GM18868 (cell line): Measurements from ENCODE around the gene AVPI1.
A peak's percentile ranks its signal among the peaks of the same experiment; 100 is the strongest.

ENCODE experiments used
- ATAC-seq: cut with Tn5 transposase; IDR thresholded peaks from one replicate; pipeline ENCODE4 v1.9.1; 2021; ENCODE audit warnings: mild to moderate bottlenecking, moderate library complexity; ENCODE audit not compliant: unreplicated experiment

Gene AVPI1, protein sequence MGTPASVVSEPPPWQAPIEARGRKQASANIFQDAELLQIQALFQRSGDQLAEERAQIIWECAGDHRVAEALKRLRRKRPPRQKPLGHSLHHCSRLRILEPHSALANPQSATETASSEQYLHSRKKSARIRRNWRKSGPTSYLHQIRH

DNA sequence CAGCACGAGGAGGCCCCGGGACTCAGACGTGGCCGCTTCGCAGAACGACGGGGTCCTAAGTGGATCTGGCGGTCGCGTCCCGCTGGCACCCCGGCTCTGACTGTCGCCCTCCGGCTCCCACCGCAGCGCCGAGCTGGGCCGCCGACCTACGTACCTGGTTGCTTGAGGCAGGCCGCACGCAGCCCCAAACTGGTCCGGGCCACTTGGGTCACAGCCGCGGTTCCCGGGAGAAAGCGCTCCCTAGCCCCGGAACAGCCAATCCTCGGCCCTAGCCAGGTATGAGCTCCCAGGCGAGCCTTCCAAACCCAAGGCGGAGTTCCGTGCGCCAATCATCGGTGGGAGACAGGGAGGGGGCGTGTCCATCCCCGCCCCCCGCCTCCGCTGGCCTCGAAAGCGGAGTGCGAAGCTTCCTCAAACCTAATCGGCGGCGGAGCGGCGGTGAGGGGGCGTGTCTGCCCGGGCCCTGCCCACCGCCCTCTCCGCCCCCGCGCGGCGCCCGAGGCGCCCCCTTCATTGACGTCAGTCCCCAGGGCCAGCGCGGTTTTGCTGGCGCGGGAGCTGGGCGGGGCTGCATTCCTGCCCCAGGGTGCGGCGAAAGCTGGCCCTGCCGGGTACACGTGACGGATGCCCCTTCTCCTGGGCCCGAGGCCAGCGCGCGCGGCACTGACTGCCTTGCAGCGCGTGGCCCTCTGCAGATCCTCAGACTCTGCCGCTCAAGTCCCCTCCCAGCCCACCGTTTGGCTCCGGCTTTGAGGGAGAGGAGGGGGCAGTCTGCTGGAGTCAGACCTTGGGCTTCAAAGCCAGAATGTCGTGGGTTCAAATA, at the start of gene AVPI1:
Gene AVPI1 (minus strand): TSS at position 280 of the 823 bp plus-strand sequence. CDS start 7,336 bp downstream, outside the sequence.
- ATAC-seq, result peak; percentile 86

DNA sequence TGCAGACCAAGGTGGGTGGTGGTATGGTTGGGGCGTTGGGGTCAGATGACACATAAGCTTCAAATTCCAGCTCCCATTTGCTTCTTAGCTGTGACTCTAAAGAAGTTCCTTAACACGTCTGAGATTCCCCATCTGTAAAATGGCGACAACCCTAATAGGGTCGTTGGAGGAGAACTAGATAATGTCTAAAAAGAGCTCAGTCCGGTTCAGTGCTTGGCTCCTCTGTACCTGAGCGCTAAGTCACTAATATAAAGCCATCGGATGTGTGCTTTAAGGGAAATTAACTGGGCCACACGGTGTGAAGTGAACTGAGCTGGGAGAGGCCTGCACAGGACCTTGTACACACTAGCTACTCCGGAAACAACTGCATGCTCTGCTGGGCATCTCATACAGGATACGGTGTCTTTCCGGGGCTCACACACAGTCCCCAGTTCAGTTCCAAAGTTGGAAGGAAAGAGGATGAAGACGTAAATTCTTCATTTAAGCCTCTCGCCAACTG, 49.4 kb upstream of the AVPI1 start:
- peak; percentile 66 for ATAC-seq

DNA sequence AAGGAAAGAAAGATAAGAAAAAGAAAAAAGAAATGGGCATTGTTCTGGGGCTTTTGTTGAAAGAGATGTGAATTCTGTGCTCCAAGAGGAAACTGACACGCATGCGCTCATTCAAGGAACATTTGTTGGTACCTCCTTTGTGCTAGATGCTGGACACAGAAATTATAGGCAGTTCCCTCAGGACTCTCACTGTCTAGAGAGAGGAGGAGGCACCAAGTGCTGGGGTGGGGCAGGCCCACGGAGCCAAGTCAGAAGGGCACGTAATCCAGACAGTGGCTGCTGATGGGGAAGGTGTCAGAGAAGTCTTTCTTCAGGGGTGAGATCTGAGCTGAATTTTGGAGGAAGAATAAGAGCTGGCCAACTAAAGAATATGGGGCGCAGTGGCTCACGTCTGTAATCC, 47.0 kb upstream of the AVPI1 start:
- no peak for ATAC-seq

DNA sequence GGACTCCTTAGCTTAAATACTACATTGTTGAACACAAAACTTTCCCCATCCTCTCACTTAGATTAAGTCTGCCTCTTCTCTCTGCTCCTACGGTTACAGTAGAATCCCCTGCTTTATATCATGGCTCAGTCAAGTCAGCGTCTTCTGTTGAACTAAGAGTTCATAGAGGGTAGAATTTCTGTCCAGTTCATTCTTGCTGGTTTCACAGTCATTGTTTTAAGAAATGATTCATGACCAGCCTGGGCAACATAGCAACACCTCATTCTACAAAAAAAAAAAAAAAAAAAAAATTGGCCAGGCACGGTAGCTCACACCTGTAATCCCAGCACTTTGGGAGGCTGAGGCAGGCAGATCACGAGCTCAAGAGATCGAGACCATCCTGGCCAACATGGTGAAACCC, 46.2 kb upstream of the AVPI1 start:
- ATAC-seq, result no peak

DNA sequence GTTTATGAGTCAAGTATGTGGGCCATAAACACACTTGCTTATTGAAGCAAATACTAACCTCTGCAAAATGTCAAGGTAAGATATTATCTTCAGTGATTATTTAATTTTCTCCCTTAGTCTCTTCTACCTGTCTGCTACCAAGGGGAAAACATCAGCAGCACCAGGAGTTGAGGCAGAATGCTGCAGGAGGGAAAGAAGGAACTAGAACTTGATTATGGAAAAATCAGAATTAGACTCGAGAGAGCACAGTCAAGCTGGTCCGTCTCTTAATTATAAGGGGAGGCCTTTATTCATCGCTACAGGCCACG, 45.0 kb upstream of the AVPI1 start:
- no peak for ATAC-seq

DNA sequence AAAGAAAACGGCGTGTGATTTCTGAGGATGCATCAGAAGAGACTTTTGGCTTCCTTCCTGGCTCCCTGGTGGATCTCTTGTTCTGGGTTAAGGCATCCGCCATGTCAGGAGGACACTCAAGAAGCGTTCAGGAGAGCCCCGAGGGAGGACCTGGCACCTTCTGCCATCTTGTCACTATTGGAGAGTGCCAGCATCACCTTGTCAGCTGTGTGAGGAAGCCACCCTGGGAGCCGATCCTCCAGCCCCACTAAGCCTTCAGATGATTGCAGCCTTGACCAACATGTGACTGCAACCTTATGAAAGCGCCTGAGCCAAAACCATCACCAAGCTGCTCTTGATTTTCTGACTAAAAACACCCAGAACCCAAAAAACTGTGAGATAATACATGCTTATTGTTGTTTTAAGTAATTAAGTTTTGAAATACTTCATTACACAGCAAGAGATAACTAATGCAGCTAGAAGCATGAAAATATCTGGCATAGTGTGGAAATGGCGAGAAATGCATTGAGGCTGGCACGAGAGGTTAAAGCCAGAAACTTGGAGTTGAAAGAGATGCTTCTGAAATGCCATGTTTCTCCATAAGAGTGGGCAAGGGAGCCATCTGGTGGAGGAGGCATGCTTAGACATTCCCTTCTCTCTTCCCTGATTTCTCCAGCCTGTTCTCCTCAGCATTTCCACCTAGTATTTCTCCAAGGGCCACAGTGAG, 44.5 kb upstream of the AVPI1 start:
- no peak for ATAC-seq

DNA sequence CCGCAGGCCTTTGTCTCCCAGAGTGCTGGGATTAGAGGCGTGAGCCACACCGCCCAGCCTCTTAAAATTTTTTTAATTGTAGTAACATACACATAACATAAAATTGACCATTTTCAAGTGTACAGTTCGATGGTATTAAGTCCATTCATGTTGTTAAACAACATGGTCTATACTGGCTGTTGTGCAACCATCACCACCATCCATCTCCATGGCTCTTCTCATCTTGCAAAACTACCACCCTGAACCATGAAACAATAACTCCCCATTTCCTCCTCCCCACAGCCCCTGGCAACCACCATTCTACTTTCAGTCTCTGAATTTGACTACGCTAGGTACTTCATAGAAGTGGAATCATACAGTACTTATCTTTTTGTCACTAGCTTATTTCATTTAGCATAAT, 42.0 kb upstream of the AVPI1 start:
- no peak for ATAC-seq

DNA sequence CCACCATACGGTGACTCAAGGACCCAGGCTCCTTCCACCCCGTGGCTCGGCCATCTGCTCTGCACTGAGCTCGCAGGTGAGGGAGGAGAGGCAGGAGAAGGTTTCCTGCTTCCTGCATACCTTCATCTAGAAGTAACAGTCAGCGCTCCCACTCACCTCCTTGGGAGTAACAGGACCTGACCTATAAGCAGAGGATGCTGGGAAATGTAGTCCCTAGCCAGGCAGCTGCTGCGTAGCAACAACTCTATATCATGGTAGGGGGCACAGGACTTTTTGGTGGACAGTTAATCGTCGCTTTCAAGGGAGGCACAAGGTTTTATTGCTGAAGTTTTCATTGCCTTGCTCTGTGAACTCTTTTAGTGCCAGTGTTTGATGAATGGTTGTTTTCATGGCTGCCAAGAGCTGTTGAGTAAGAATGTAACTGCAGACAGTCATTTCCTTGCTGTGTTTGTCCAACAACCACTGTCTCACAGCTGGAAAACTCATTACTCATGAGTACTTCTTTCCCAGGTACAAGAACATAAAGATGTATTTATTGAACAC, 39.7 kb upstream of the AVPI1 start:
- no peak for ATAC-seq

DNA sequence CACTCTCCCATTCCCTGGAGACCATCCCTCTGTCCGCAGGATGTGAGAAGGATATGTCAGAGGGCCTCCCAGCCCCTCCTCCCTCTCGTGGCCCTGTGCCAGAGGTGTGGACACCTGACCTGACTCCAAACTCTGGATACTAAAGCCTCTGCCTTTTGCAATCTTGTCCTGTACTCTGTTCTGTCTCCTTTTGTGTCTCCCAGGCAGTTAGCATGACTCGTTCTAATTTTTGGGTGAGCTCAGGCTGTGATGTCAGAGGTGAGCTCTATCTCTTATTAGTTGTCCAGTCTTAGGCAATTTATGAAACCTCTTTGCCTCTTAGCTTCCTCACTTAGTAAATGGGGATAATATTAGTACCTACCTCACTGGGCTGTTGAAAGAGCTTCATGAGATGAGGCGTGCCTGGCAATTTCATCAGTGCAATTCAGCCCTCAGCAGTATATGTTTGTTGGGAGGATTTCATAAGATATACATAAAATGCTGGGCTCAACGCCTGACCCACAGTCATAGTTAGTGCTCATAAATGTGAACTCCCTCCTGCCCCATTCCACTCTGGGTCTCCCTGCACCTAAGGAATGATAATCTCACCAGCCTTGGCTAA, 37.4 kb upstream of the AVPI1 start:
- ATAC-seq, result no peak

DNA sequence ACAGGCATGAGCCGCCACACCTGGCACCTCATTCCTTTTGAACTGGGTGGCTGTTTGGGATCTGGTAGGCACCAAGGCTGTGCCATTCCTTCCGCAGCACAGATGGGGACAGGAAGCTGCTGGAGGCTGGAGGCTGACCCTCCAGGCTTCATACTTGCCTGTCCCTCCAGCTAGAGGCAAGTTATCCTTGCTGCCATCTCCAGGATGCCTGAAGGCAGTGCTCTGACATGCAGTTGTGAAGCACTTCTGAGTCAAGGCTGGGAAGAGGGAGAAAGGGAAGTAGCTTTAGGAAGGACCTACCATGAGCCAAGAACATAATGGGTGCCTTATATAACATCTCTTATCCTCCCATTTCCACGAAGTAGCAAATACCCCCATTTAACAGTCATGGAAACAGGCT, 36.0 kb upstream of the AVPI1 start:
- ATAC-seq, result no peak

DNA sequence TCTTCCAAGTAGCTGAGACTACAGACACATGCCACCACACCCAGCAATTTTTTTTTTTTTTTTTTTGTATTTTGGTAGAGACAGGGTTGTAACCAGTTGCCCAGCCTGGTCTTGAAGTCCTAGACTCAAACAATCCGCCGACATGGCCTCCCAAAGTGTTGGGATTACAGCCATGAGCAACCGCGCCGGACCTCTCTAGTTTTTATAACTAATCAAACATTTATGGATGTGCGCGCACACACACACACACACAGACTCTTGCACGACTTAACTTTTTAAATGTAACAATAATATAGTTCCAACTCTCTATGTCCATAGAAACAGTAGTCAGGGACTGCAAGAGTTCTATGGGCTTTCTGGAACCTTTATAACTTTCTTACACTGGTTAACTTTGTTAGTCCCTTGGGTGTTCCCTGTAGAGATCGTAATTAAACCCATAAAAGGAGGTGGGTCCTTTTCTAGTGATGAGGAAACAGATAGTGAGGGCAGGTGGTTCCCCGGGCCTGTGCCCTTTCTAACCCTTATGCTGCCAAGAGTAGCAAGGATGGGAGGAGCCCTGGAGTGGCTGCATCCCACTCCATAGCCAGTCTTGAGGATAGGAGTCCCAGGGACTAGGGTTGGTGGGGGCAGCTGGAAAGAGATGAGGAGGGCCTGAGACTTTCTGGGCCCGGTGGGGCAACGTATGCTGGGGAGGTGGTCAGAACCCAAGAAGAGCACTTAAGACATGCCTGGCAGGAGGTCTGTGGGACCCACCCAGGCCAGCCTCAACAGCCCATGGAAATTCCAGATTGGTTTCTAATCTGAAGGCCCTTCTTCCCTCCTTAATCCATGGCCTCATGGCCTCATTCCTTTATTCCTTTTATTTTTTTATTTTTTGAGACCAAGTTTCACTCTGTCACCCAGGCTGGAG, 35.1 kb upstream of the AVPI1 start:
- ATAC-seq, result no peak

DNA sequence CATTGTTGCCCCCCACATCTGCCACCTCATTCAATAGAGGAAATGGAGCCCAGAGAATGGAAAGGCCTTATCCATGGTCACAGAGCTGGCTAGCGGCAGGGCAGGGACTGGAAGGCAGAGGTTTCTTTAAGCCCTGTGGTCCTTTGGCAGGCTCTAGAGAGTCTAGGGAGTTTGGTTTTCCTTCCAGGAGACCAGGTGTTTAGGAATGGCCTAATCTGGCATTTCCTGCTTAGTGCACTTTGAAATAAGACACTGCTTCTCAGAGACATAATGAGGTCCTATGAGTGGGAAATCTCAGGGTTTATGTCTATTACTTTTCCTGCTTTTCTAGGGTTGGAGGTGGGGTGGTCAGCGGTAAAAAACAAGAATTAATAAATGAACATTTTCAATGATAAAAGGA, 32.6 kb upstream of the AVPI1 start:
- no peak for ATAC-seq

DNA sequence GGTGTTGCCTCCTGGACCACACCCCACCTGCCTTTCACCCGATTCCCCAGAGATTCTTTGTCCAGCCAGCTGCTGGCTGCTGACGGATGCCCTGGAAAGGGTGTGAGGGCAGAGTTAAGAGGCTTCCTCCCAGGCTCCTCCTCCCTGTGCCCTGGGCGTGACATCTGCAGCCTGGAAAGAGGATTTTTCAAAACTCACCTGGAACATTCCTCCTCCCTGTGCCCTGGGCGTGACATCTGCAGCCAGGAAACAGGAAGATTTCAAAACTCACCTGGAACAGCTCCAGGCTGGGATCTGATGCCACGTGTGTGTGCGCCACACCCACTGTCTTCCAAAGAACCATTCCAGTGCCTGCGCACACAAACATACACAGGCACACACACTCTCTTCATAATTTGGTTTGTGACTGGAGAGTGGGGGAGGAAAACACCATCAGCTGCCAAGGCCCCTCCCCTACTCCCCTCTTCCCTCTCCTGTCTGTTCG, 31.7 kb upstream of the AVPI1 start:
- ATAC-seq, result no peak

DNA sequence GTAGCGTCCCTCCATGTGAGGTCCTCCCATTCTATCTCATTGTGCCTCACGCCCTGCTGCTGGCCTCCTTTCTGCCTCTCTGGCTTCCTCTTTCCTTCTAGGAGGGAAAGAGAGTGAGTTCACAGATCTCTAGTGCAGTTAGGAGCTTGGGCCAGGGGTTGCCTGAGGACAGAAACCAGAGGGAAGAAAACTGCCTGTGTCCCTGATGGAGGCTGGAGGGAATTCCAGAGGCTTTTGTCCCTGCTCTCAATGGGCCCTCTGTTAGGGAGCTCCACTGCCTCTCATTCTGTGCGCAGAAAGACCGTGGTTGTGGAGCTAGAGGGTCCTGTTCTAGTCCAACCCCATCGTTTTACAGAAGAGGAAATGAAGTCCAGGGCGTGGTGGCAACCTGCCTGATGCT, 31.1 kb upstream of the AVPI1 start:
- ATAC-seq, result no peak

DNA sequence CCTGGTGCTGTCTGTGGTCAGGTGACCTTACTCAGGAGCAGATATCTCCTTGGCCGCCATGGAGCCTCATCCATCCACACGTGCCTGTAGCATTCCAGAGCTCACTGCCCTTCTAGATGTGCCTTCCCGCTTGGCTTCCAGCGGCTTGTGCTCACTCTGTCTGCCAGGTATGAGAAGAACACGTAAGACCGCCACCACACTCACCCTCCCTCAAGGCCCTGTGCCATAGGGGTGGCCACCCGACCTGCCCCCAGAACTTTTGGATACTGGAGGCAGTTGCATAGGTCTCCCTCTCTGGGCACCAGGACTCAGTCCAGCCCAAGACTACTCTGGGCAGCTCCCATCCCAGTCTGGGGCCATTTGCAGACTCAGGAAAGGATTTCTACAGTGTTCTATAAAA, 30.6 kb upstream of the AVPI1 start:
- ATAC-seq, result no peak

DNA sequence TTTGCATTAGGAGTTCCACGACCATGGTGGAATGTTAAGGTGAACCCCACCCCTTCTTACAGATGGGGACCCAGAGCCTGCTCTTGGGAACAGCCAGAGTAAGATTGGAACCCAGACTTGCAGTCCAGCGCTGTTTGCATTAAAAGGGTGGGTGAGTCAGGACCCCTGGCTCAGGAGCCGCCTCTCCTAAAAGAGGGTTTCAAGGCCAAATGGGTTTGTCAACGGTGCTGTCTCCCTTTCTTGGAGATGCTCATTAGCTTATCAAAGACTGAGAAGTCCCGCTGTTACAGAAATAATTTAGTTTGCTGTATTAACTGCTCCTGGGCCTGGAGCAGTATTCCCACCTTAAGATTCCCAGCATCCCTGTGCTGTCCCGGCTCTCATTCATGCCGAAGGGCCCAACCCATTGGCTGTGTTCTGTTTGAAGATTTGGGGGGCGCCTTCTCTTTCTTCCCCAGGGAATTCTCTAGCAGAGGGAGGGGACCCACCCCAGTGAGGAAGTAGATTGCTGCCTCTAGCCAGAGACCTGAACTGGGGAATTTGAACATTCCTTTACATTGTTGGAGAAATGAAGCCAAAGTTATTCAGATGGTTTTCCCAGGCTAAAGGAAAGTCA, 28.3 kb upstream of the AVPI1 start:
- ATAC-seq, result no peak

DNA sequence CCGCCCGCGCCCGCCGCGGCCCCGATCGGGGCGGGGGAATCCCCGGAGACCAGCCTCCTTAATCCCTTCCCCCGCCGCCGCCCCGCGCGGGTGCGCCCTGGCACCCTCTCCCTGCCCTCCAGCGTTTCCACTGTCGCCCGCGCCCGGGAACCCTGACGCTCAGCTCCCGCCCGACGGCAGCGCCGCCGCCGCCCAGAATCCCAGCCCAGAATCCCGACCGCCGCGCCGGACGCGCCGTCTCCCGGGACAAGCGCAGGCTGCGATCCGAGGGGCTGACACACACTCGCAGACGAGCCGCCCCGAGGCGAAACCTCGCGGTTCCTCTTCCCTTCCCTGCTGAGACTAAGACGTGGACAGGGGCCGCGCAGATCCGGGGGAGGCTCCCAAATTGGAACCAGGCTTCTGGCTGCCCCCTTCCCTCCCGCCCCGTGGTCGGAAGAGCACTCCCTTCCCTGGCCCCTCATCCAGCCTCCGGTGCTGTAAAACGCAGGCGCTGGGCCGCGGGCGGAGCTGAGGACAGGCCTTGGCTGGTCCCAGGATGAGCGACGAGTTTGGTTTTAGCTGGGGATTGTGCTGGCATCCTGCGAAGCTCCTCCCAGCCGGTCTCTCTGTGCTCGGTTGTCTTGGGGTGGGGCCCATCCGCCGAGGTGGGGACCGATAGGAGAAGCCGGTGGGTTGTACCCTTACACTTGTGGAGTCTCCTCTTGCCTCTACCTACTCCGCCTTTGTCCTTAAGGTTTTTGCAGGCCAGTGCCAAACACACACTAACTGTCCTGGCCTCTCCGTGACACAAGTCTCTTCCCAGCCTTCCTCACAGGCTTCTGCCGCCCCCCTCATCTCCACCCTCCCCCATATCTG, 27.6 kb upstream of the AVPI1 start:
- ATAC-seq, result peak; percentile 51

DNA sequence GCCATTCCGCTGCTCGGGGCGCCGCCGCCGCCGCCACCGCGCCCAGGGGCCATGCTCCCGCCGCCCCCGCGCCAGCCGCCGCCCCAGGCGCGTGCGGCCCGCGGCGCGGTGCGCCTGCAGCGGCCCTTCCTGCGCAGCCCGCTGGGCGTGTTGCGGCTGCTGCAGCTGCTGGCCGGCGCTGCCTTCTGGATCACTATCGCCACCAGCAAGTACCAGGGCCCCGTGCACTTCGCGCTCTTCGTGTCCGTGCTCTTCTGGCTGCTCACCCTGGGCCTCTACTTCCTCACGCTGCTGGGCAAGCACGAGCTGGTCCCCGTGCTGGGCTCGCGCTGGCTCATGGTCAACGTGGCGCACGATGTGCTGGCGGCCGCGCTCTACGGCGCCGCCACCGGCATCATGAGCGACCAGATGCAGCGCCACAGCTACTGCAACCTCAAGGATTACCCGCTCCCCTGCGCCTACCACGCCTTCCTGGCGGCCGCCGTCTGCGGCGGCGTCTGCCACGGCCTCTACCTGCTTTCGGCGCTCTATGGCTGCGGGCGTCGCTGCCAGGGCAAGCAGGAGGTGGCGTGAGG, 26.9 kb upstream of the AVPI1 start:
- ATAC-seq, result peak; percentile 81
